NB4 (cell line): ENCODE measurements around the gene SPRYD4.

ENCODE experiments used
- DNase-seq: peaks from one replicate; pipeline ENCODE4 v3.0.0; 2010; ENCODE audit warnings: low read depth
- H3K4me3 ChIP-seq: one replicate; pipeline ENCODE4 v1.5.1; 2011; ENCODE audit warnings: mild to moderate bottlenecking, low read depth, low read length, moderate library complexity
- CTCF ChIP-seq: IDR thresholded peaks from one replicate; pipeline ENCODE4 v1.5.1; 2012; ENCODE audit warnings: low read depth, low read length
- MYC ChIP-seq: IDR thresholded peaks from 2 replicates; pipeline ENCODE4 v1.6.1; 2011; ENCODE audit warnings: low read depth, low read length
- POLR2A ChIP-seq: IDR thresholded peaks from 2 replicates; pipeline ENCODE4 v1.6.1; 2011; ENCODE audit warnings: mild to moderate bottlenecking; ENCODE audit not compliant: insufficient read length; ENCODE audit errors: extremely low read depth
- TF ChIP-seq, protein P1 (sequence below): IDR thresholded peaks from 2 replicates; pipeline ENCODE4 v1.6.1; 2011; ENCODE audit warnings: low read depth, low read length

Gene SPRYD4

GRCh38 chr12:56451147-56451546, 17.2 kb upstream of the SPRYD4 start:
- no peak for TF ChIP-seq POLR2A
- TF ChIP-seq, protein P1, sequence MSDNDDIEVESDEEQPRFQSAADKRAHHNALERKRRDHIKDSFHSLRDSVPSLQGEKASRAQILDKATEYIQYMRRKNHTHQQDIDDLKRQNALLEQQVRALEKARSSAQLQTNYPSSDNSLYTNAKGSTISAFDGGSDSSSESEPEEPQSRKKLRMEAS = no peak
- TF ChIP-seq MYC = no peak
- no peak for TF ChIP-seq CTCF
- H3K4me3 ChIP-seq = no peak overlapping the region
- no peak for DNase-seq

- no peak within 1 kb of the TSS for H3K4me3 ChIP-seq
- TF ChIP-seq POLR2A (no peak), MYC (no peak), CTCF (no peak)
- TF ChIP-seq, protein P1 = no peak
- DNase-seq = no peak
Observed at GRCh38 chr12:56454557-56454956, 13.8 kb upstream of the SPRYD4 start, which contains the start of gene MIP. Gene MIP, minus strand, starts transcription at chr12:56454657. Its CDS starts 44 bp downstream, at chr12:56454613.

DNA sequence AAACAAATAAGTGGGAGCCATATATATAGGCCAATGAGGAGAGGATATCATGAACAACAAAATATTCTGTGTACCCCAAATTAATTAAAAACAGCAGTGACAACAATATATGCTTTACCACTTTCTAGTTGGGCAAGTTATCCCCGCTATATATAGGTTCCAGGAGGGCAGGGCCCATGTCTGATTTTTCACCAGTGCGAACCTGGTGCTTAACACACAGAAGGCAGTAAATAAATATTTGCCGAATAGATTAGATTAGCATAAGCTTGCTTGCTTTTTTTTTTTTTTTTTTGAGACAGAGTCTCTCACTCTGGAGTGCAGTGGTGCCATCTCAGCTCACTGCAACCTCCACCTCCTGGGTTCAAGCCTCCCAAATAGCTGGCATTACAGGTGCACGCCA, 10.6 kb upstream of the SPRYD4 start:
- TF ChIP-seq, protein P1 = no peak
- TF ChIP-seq CTCF (no peak), MYC (no peak), POLR2A (no peak)
- no peak overlapping the region for H3K4me3 ChIP-seq
- DNase-seq = no peak

GRCh38 chr12:56461235-56462159, 6.9 kb upstream of the SPRYD4 start:
- no peak for DNase-seq
- TF ChIP-seq MYC = no peak
- TF ChIP-seq, protein P1 = no peak
- no peak for TF ChIP-seq POLR2A
- no peak for TF ChIP-seq CTCF
- no peak overlapping the region for H3K4me3 ChIP-seq

DNA sequence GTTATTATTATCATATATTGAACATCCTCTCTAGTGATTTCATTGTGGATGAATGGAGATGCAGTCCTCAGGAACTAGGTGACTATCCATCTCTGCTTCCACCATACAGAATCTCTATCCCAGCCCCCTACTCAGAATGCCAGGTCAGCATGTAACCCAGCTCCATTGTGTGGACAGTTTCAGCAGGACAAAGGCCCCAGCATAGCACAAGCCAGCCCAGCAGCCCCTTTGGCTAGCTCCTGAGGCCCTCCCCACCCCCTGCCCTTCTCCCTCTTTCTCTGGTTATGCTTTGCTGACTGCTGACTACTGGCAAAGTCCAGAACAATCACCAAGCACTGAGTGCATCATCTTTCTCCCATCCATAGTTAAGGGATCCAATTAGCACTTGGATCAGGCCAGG, 5.8 kb upstream of the SPRYD4 start:
- H3K4me3 ChIP-seq = no peak overlapping the region
- TF ChIP-seq MYC (no peak), POLR2A (no peak), CTCF (no peak)
- TF ChIP-seq, protein P1 = no peak
- DNase-seq = no peak
